RWPE2 (cell line): ENCODE data around the gene RFX2.

ENCODE experiments used
- ATAC-seq: fragments of 200-7000 bp; cut with Tn5 transposase; 3 replicates; pipeline ENCODE4 v1.9.1; 2021; ENCODE audit warnings: low read depth
- DNase-seq: peaks from one replicate; pipeline ENCODE4 v3.0.0-alpha.2; 2020; ENCODE audit warnings: low spot score
- H3K27ac ChIP-seq: fragments of 450-650 bp; 2 replicates; pipeline ENCODE4 v1.5.1; 2017; ENCODE audit warnings: mild to moderate bottlenecking; ENCODE audit not compliant: poor library complexity, severe bottlenecking
- H3K27me3 ChIP-seq: fragments of 250-450 bp; sonication (Bioruptor Pico); 2 replicates; pipeline ENCODE4 v1.5.1; 2021; ENCODE audit warnings: mild to moderate bottlenecking, moderate library complexity; ENCODE audit not compliant: insufficient read depth, poor library complexity, severe bottlenecking
- H3K36me3 ChIP-seq: fragments of 250-450 bp; sonication (Bioruptor Pico); 2 replicates; pipeline ENCODE4 v1.5.1; 2020; ENCODE audit warnings: low read depth, mild to moderate bottlenecking, moderate library complexity
- H3K4me1 ChIP-seq: fragments of 250-450 bp; sonication (Bioruptor Pico); 2 replicates; pipeline ENCODE4 v1.5.1; 2021; ENCODE audit warnings: mild to moderate bottlenecking, moderate library complexity; ENCODE audit not compliant: insufficient read depth, poor library complexity, severe bottlenecking
- H3K4me3 ChIP-seq: fragments of 250-450 bp; sonication (Bioruptor Pico); 2 replicates; pipeline ENCODE4 v1.5.1; 2021; ENCODE audit warnings: mild to moderate bottlenecking, moderate library complexity; ENCODE audit not compliant: severe bottlenecking
- H3K9me3 ChIP-seq: fragments of 250-450 bp; sonication (Bioruptor Pico); 2 replicates; pipeline ENCODE4 v1.5.1; 2021; ENCODE audit warnings: mild to moderate bottlenecking, moderate library complexity; ENCODE audit not compliant: severe bottlenecking
- TF ChIP-seq, protein P1 (sequence below): fragments of 450-650 bp; IDR thresholded peaks from one replicate; pipeline ENCODE4 v1.5.1; 2017; ENCODE audit warnings: mild to moderate bottlenecking, moderate library complexity; ENCODE audit not compliant: poor library complexity, severe bottlenecking

RFX2 gene

DNA sequence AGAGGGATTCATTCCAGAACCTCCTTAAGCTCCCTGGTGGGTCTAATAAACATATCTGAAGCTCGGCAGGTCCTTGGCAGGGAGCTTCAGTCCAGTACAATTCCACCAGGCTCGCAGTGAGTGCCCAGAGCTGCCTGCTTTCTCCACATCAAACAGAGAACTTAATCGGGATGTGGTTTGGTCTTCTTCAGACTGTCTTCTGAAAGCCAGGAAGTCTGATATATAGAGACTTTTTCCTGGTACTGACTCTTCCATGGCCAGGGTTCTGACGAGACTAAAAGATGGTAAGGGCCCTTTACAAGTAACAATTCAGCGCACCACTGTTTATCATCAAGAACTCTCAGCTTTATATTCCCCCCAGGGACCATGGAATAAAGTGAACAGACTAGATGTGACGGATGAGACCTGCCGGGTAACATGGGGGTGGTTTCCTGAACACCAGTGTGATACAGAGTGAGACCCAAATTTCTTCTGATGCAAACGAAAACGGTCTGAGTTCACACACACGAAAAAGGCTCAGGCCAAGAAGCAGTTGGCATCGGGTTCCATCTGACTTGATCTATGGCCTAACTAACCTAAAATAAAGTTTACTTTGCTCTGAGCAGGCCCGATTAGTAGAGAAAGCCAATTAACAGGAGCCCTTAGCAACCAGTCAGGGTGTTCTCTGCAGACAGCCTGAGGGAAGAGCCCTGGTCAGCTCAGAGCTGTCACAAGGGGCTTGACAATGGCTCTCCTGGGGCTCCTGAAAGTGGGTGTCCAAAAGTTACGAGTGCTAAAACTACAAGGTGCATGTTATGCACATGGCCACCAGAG, 161.3 kb downstream of the RFX2 start:
- ATAC-seq = no peak
- DNase-seq = no peak
- no peak overlapping the region for H3K4me3 ChIP-seq
- TF ChIP-seq, protein P1, sequence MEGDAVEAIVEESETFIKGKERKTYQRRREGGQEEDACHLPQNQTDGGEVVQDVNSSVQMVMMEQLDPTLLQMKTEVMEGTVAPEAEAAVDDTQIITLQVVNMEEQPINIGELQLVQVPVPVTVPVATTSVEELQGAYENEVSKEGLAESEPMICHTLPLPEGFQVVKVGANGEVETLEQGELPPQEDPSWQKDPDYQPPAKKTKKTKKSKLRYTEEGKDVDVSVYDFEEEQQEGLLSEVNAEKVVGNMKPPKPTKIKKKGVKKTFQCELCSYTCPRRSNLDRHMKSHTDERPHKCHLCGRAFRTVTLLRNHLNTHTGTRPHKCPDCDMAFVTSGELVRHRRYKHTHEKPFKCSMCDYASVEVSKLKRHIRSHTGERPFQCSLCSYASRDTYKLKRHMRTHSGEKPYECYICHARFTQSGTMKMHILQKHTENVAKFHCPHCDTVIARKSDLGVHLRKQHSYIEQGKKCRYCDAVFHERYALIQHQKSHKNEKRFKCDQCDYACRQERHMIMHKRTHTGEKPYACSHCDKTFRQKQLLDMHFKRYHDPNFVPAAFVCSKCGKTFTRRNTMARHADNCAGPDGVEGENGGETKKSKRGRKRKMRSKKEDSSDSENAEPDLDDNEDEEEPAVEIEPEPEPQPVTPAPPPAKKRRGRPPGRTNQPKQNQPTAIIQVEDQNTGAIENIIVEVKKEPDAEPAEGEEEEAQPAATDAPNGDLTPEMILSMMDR = no peak
- no peaks in the 10 kb centered on the region for H3K27me3 ChIP-seq
- peaks cover 13% of the 10 kb centered on the region for H3K36me3 ChIP-seq
- H3K9me3 ChIP-seq = no peaks in the 10 kb centered on the region
- no peak overlapping the region for H3K27ac ChIP-seq
- H3K4me1 ChIP-seq = peaks cover 12% of the 10 kb centered on the region

DNA sequence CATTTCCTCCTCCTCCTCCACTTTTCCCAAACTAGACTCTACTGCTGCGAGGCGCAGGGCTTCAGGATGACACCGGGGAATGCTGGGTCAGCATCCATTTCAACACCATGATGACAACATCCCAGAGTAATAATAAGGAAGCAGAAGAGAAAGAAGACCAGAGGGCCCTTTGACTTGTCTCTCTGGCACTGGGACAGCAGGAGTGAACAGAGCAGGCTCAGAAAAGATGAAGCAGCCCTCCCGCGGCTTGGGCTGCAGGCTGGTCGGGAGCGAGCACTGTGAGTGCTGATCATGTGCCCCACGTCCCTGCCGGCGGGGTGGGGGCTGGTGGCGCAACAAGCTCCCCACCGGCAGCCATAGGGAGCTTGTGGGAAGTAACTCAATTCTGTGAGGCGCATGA, 162.9 kb downstream of the RFX2 start:
- no peaks in the 10 kb centered on the region for H3K4me1 ChIP-seq
- no peaks in the 10 kb centered on the region for H3K9me3 ChIP-seq
- DNase-seq (no peak), ATAC-seq (no peak)
- TF ChIP-seq, protein P1 = no peak
- H3K27me3 ChIP-seq = no peaks in the 10 kb centered on the region
- H3K27ac ChIP-seq = no peak overlapping the region
- no peak overlapping the region for H3K4me3 ChIP-seq
- H3K36me3 ChIP-seq = peaks cover 13% of the 10 kb centered on the region

DNA sequence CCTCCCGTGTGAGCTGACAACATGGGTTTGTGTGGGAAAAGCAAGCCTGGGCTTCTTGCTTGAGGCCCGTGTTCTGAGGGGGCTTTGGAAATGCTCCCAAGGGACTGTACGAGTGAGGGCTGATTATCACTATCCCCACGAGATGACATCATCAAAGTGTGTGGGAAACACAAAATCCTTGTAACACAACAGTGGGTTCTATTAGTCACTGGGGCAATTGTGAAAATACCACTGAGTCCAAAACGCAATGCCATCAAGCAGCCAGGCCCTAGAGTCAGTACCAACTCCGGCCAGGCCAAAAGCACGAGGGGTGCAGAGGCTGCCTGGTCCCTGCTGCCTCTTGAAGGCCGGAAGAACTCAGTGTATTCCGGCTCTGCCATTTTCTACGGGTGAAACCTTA, 166.7 kb downstream of the RFX2 start:
- DNase-seq = no peak
- ATAC-seq = no peak
- H3K27me3 ChIP-seq = no peaks in the 10 kb centered on the region
- H3K27ac ChIP-seq = no peak overlapping the region
- no peak overlapping the region for H3K4me3 ChIP-seq
- H3K36me3 ChIP-seq = peaks cover 18% of the 10 kb centered on the region
- no peaks in the 10 kb centered on the region for H3K4me1 ChIP-seq
- no peaks in the 10 kb centered on the region for H3K9me3 ChIP-seq
- TF ChIP-seq, protein P1 = no peak
